ENCODE results near the gene OR1J2. TPM values are rescaled to one million over a fixed set of nuclear protein-coding genes. Genes with fewer than 3 reads are reported as not detected.

The OR1J2 gene
- total and polyA plus RNA-seq, 2 of the 8 experiments (the other 6 are each of a cell fraction or from before 2014, with no cell fraction given) = not detected

GRCh38 chr9:122527193-122527592 lies 16.6 kb downstream of the OR1J2 start, which contains the start of gene OR1N1 (continued):
- TF ChIP-seq CHD7 (IDR thresholded peaks at IDR 0.05; ENCODE audit: insufficient replicate concordance, low read length) (no peak), SIRT6 (IDR thresholded peaks at IDR 0.05; ENCODE audit: low read length) (no peak), CBX8 (IDR thresholded peaks at IDR 0.05; ENCODE audit: borderline replicate concordance, low read depth, low read length) (no peak), JUND (IDR thresholded peaks at IDR 0.05; ENCODE audit: low read length) (no peak), CEBPB (IDR thresholded peaks at IDR 0.05; ENCODE audit: low read depth, low read length) (no peak), CTCF (IDR thresholded peaks at IDR 0.05; ENCODE audit: control extremely low read depth in 1 of 3, insufficient read depth in 1 of 3, low read depth in 1 of 3, low read length in 3 of 3) (no peak), YY1 (IDR thresholded peaks at IDR 0.05; ENCODE audit: low read depth, low read length) (no peak), SIN3A (conservative IDR thresholded peaks at IDR 0.05 in 1 of 2, IDR thresholded peaks at IDR 0.05 in 1 of 2; ENCODE audit: low read depth in 1 of 2, low read length in 2 of 2) (no peak), FOSL1 (IDR thresholded peaks at IDR 0.05; ENCODE audit: insufficient read depth, low read depth, low read length) (no peak)

All from H1 (cell line).